Measurements from ENCODE around the gene SKIL. TPM values are rescaled to one million over a fixed set of nuclear protein-coding genes. Genes with fewer than 3 reads are reported as not detected.

The SKIL gene
- total RNA-seq, 1 donor from 2014 or later: 86.7 TPM

DNA sequence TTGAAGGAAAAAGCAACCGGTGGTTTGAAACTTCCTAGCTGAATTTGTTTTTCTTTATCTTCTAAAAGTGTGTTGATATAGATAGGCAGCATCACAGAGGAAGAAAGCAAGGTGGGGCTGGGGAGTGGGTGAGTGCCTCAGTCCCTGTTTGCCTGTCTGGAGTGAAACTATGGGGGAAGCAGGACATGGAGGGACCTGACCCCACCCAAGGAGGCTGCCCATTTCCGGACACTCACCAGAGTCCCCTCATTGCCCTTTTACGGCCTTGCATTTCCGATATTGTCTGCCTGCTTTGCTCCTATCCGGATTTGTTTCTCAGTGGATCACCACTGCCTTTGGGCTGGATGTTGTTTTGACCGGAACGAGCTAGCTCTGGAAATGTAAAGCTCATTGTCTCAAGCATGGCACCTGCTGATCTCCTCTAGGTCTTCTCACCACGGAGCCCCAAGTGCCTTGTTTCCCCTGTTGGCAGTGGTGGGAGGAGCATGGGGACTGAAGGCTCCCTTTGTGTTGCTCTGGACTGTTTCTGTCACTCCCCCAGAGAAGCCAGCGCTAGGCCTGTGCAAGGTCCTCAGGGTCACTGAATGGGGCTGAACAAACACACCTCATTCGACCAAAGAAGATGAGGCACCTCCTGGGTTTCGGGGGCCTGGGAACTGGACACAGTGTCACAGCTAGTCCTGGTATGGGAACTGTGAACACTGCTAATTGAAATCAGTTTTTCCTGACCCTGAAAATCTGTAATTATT lies 68.2 kb downstream of the SKIL start:
- H3K36me3 ChIP-seq: no peaks in the 10 kb centered on the region
- ATAC-seq: no peak
- DNase-seq: no peak
- intact Hi-C loops (cut with DNase I): no loop called here
- H3K4me3 ChIP-seq: no peak overlapping the region
- TF ChIP-seq, protein P1, sequence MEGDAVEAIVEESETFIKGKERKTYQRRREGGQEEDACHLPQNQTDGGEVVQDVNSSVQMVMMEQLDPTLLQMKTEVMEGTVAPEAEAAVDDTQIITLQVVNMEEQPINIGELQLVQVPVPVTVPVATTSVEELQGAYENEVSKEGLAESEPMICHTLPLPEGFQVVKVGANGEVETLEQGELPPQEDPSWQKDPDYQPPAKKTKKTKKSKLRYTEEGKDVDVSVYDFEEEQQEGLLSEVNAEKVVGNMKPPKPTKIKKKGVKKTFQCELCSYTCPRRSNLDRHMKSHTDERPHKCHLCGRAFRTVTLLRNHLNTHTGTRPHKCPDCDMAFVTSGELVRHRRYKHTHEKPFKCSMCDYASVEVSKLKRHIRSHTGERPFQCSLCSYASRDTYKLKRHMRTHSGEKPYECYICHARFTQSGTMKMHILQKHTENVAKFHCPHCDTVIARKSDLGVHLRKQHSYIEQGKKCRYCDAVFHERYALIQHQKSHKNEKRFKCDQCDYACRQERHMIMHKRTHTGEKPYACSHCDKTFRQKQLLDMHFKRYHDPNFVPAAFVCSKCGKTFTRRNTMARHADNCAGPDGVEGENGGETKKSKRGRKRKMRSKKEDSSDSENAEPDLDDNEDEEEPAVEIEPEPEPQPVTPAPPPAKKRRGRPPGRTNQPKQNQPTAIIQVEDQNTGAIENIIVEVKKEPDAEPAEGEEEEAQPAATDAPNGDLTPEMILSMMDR (IDR thresholded peaks at IDR 0.05): no peak
- no peaks in the 10 kb centered on the region for H3K9me3 ChIP-seq
- peaks cover 10% of the 10 kb centered on the region for H3K4me1 ChIP-seq
- peaks cover under 1% of the 10 kb centered on the region for H3K27me3 ChIP-seq (ENCODE audit: low read depth)
- peak overlapping the region; percentile 41 for H3K27ac ChIP-seq

- TF ChIP-seq, protein P1 (IDR thresholded peaks at IDR 0.05): no peak
- H3K4me3 ChIP-seq: no peak overlapping the region
- H3K9me3 ChIP-seq: no peaks in the 10 kb centered on the region
- DNase-seq (no peak), ATAC-seq (no peak)
- intact Hi-C loops (cut with DNase I): no loop called here
- H3K27me3 ChIP-seq (ENCODE audit: low read depth): no peaks in the 10 kb centered on the region
- H3K27ac ChIP-seq: peak overlapping the region; percentile 41
- peaks cover 7% of the 10 kb centered on the region for H3K4me1 ChIP-seq
- no peaks in the 10 kb centered on the region for H3K36me3 ChIP-seq
Measured at GRCh38 chr3:170426240-170426797, 68.8 kb downstream of the SKIL start.

DNA sequence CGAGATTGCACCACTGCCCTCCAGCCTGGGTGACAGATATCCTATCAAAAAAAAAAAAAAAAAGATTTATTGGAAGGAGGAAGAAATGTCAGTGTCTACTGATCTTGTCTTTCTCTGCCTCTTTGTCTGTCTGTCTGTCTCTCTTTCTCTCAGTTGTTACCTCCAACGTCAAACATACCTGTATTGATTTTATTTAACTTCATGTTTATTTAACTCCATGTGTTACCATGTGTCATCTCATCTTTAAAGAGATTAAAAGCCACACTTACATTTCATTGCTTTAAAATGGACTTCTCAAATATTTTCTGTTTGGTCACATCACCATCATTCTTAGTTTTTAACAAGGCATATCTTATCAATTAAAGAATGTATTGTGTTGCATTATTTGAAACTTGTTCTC lies 70.6 kb downstream of the SKIL start:
- no peaks in the 10 kb centered on the region for H3K27me3 ChIP-seq (ENCODE audit: low read depth)
- H3K9me3 ChIP-seq: no peaks in the 10 kb centered on the region
- intact Hi-C loops (cut with DNase I): no loop called here
- no peaks in the 10 kb centered on the region for H3K4me1 ChIP-seq
- no peak overlapping the region for H3K27ac ChIP-seq
- no peak for ATAC-seq
- no peak for DNase-seq
- no peak overlapping the region for H3K4me3 ChIP-seq
- TF ChIP-seq, protein P1 (IDR thresholded peaks at IDR 0.05): no peak
- no peaks in the 10 kb centered on the region for H3K36me3 ChIP-seq

DNA sequence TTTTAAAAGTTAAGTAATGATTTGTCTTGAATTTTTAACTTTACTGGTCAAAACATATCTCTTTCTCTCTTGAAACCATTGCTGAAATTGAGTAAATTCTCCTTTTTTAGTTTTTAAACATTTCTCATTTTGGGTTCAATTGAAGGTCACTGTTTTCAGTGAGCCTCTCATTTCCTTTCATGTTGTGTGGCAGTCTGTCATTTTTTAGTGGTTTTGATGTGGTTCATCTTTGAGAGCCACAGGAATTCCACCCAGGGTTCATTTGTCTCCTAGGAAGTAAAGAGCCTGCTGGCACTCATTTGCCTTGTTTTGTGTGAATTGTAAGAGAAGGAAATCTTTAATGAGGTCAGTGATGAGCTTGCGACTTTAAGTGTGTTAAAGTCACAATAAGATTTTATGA lies 71.5 kb downstream of the SKIL start:
- no peaks in the 10 kb centered on the region for H3K4me1 ChIP-seq
- intact Hi-C loops (cut with DNase I): no loop called here
- no peak for ATAC-seq
- H3K27ac ChIP-seq: no peak overlapping the region
- no peaks in the 10 kb centered on the region for H3K27me3 ChIP-seq (ENCODE audit: low read depth)
- DNase-seq: no peak
- TF ChIP-seq, protein P1 (IDR thresholded peaks at IDR 0.05): no peak
- no peaks in the 10 kb centered on the region for H3K9me3 ChIP-seq
- no peak overlapping the region for H3K4me3 ChIP-seq
- no peaks in the 10 kb centered on the region for H3K36me3 ChIP-seq

DNA sequence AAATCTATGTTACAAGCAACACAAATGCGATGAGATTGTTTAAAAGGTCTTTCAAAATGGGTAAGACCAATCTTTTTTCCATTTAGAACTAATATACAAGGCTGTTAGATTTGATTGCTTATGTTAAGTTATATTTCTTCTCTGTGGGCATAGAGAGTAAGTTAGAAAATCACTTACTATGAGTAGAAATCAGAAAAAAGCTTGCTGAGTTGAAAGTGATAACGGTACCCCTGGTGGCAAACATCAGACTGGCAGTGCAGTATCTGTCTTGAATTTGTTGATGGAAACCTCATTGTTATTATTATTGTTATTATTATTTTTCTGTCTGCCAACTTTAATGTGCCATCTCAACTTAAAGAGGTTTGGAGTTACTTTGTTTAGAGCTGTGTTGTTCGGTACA lies 73.5 kb downstream of the SKIL start:
- no peak overlapping the region for H3K4me3 ChIP-seq
- DNase-seq (no peak), ATAC-seq (no peak)
- peaks cover 9% of the 10 kb centered on the region for H3K36me3 ChIP-seq
- H3K9me3 ChIP-seq: no peaks in the 10 kb centered on the region
- no peak overlapping the region for H3K27ac ChIP-seq
- intact Hi-C loops (cut with DNase I): no loop called here
- H3K4me1 ChIP-seq: no peaks in the 10 kb centered on the region
- TF ChIP-seq, protein P1 (IDR thresholded peaks at IDR 0.05): no peak
- no peaks in the 10 kb centered on the region for H3K27me3 ChIP-seq (ENCODE audit: low read depth)

All from lower lobe of right lung (tissue), 2 donors.